ENCODE data around the gene ASL. TPM values are rescaled to one million over a fixed set of nuclear protein-coding genes. Genes with fewer than 3 reads are reported as not detected.

Gene ASL
- total and polyA plus RNA-seq, 7 donors: 15.6 to 120 (median 30.7) TPM

- H3K27ac ChIP-seq: peak overlapping the region in 1 of 4 donors; percentile 75
- H3K36me3 ChIP-seq: peaks cover 0 to 62% (median 10%) of the 10 kb centered on the region in 4 donors
- H3K9me3 ChIP-seq: no peaks in the 10 kb centered on the region
- 82 to 83% methylated on average over 8 of the region's 8 CpGs for WGBS, 2 donors
- TF ChIP-seq CTCF (IDR thresholded peaks at IDR 0.05) (no peak), EP300 (IDR thresholded peaks at IDR 0.05) (no peak), POLR2AphosphoS5 (IDR thresholded peaks at IDR 0.05) (no peak), POLR2A (IDR thresholded peaks at IDR 0.05) (no peak)
- intact Hi-C loops (cut with DNase I): no loop called here
- peaks cover 0 to 23% (median 14%) of the 10 kb centered on the region in 4 donors for H3K4me1 ChIP-seq
- no peak overlapping the region for H3K4me3 ChIP-seq
- no peaks in the 10 kb centered on the region for H3K27me3 ChIP-seq
- no peak for DNase-seq
Observed at GRCh38 chr7:66138994-66139752, 63.6 kb downstream of the ASL start.

DNA sequence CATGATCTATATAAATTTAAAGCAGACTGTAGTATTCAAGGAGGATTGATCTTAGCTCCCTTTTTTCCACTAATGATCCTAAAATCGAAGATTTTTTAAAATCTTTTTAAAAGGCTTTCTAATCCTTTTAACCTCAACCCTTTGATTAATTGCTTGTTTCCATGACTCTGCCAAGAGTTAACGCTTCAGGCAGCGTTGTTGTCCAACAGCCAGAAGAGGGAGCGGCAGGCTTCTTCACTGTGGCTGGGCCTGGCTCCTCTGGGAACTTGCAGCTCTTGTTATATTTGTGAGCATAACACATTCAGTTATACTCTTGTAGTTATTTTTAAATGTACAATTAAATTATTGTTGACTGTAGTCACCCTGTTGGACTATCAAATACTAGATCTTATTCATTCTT is 65.3 kb downstream of the ASL start:
- DNase-seq: peak; percentile 92
- whole genome bisulfite sequencing, 2 donors: 47 to 63% methylated on average over 4 of the region's 4 CpGs

DNA sequence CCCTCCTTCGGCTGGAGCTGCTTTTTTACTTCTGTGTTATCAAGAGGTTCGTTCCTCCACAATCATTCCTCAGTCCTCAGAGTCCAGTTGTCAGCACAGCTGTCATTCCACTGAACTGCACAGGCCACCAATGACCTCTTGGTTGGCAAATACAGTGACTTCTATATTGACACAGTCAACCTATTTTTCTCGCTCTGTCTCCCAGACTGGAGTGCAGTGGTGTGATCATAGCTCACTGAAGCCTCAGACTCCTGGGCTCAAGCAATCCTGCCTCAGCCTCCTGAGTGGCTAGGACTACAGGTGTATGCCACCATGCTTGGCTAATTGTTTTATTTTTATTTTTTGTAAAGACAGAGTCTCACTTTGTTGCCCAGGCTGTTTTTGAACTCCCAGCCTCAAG is 66.7 kb downstream of the ASL start:
- Histone ChIP-seq H3K27ac (no peak overlapping the region), H3K9me3 (no peaks in the 10 kb centered on the region), H3K4me1 (peaks cover 0 to 23% (median 14%) of the 10 kb centered on the region in 4 donors), H3K36me3 (peaks cover 0 to 50% (median 15%) of the 10 kb centered on the region in 4 donors), H3K4me3 (no peak overlapping the region), H3K27me3 (no peaks in the 10 kb centered on the region)
- DNase-seq: no peak
- 88 to 92% methylated on average over 3 of the region's 3 CpGs for WGBS, 2 donors
- intact Hi-C loops (cut with DNase I): no loop called here
- TF ChIP-seq CTCF (IDR thresholded peaks at IDR 0.05) (no peak), POLR2A (IDR thresholded peaks at IDR 0.05) (no peak), POLR2AphosphoS5 (IDR thresholded peaks at IDR 0.05) (no peak), EP300 (IDR thresholded peaks at IDR 0.05) (no peak)

More for the DNA sequence above, 65.3 kb downstream of the ASL start:
- Histone ChIP-seq H3K4me1 (peaks cover 0 to 23% (median 14%) of the 10 kb centered on the region in 4 donors), H3K36me3 (peaks cover 0 to 60% (median 14%) of the 10 kb centered on the region in 4 donors), H3K9me3 (no peaks in the 10 kb centered on the region), H3K4me3 (no peak overlapping the region), H3K27me3 (no peaks in the 10 kb centered on the region), H3K27ac (peak overlapping the region; percentile 58 to 75 (median 60))
- intact Hi-C loops (cut with DNase I): loop anchor here (2.0 kb wide), 1 partner anchor 64 kb away; the partner anchor contains the start of gene TPST1
- TF ChIP-seq POLR2AphosphoS5 (IDR thresholded peaks at IDR 0.05): peak in 2 of 4 donors; percentile 8 to 20
- no peak for TF ChIP-seq EP300 (IDR thresholded peaks at IDR 0.05)
- TF ChIP-seq POLR2A (IDR thresholded peaks at IDR 0.05): no peak
- TF ChIP-seq CTCF (IDR thresholded peaks at IDR 0.05): peak in 2 of 4 experiments; percentile 50 to 54

GRCh38 chr7:66142996-66143395 is 67.4 kb downstream of the ASL start:
- no peak overlapping the region for H3K4me3 ChIP-seq
- peak overlapping the region in 2 of 4 donors; percentile 6 to 16 for H3K27ac ChIP-seq
- 82 to 84% methylated on average over 5 of the region's 5 CpGs for WGBS, 2 donors
- peaks cover 0 to 43% (median 16%) of the 10 kb centered on the region in 4 donors for H3K36me3 ChIP-seq
- intact Hi-C loops (cut with DNase I): no loop called here
- H3K9me3 ChIP-seq: no peaks in the 10 kb centered on the region
- no peak for DNase-seq
- no peaks in the 10 kb centered on the region for H3K27me3 ChIP-seq
- peaks cover 0 to 23% (median 14%) of the 10 kb centered on the region in 4 donors for H3K4me1 ChIP-seq
- no peak for TF ChIP-seq EP300 (IDR thresholded peaks at IDR 0.05)
- TF ChIP-seq CTCF (IDR thresholded peaks at IDR 0.05): no peak
- no peak for TF ChIP-seq POLR2A (IDR thresholded peaks at IDR 0.05)
- no peak for TF ChIP-seq POLR2AphosphoS5 (IDR thresholded peaks at IDR 0.05)

Other genes with a start within 250 kb of the ASL start
- gene VKORC1L1, start 202.7 kb upstream of the ASL start, total RNA-seq: 10 to 100 TPM; 15.1 to 20.3 (median 15.8) TPM
- gene VKORC1L1, start 202.7 kb upstream of the ASL start, polyA plus RNA-seq: 10 to 100 TPM in 1 of 3 donors, 1 to 10 TPM in 2; 3.9 to 12.6 (median 6.6) TPM
- gene GUSB, start 93.6 kb upstream of the ASL start, total RNA-seq: 10 to 100 TPM; 17.2 to 25.2 (median 20.6) TPM
- 10 to 100 TPM; 26.4 to 59.5 (median 49.7) TPM for gene GUSB, start 93.6 kb upstream of the ASL start, polyA plus RNA-seq
- 10 to 100 TPM; 24.1 to 48.5 (median 37.1) TPM for gene CRCP, start 39.0 kb downstream of the ASL start, total RNA-seq
- gene CRCP, start 39.0 kb downstream of the ASL start, polyA plus RNA-seq: 10 to 100 TPM; 18.6 to 25.7 (median 24.3) TPM
- 10 to 100 TPM; 21.0 to 31.3 (median 26.4) TPM for gene TPST1, start 129.5 kb downstream of the ASL start, total RNA-seq
- gene TPST1, start 129.5 kb downstream of the ASL start, polyA plus RNA-seq: 1 to 10 TPM in 2 of 3 donors, under 1 TPM in 1; 0.92 to 7.6 (median 3.6) TPM

All from sigmoid colon (tissue), 7 donors.